ENCODE results near the gene GRM5.
"Not testable (repeated sequence)": the region's sequence is repeated elsewhere in the genome, so short reads cannot be mapped to it uniquely, and the experiment has no call there.

DNA sequence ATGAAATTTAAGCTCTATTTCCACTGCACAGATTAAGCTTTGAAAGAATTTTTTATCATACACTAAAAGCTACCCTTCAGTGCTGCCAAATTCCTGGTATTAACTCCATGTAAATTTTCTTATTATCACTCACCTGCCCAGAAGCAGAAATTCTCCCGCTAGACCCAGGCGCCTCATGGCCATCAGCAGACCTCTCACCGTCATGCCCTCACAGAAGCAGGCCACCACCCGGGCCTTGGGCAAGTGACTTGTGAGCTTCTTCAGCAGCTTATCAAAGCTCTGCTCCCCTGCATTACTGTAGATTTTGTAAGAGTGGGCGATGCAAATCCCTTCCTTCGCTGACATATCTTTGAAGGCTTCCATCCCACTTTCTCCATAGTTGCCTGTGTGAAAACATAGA, 216.0 kb downstream of the GRM5 start:
- not testable (repeated sequence) for TF ChIP-seq POLR2A, POLR2AphosphoS5 (IDR thresholded peaks at IDR 0.05; ENCODE audit: low read depth, low read length)
